GM12878 (cell line): ENCODE results near the gene AARSD1. TPM values are rescaled to one million over a fixed set of nuclear protein-coding genes. Genes with fewer than 3 reads are reported as not detected.
A peak's percentile ranks its signal among the peaks of the same experiment; 100 is the strongest.

Source experiments
- ATAC-seq: fragments of 200-7000 bp; cut with Tn5 transposase; 3 replicates; pipeline ENCODE4 v1.9.1; 2020; ENCODE audit warnings: mild to moderate bottlenecking, moderate library complexity
- BruUV-seq: library from RNA; stranded (reverse); fragments of 400-500 nt; replicated peaks from 2 replicates; lab custom pipeline; 2021; lab: Mats Ljungman, UMichigan
- CTCF ChIA-PET: fragments of 300-600 bp; sonication (Branson Sonifier 250); formaldehyde crosslinking; extraction: SDS; loops from one replicate; lab custom pipeline; 2021; ENCODE audit warnings: inconsistent platforms; lab: Yijun Ruan, JAX
- POLR2A ChIA-PET: fragments of 350-600 bp; formaldehyde crosslinking; extraction: SDS; loops from one replicate; lab custom pipeline; 2021; ENCODE audit warnings: inconsistent platforms; lab: Charles Lee
- RAD21 ChIA-PET: fragments of 300-600 bp; sonication (Branson Sonifier 250); formaldehyde crosslinking; loops from one replicate; lab custom pipeline; 2023; ENCODE audit warnings: antibody characterized with exemption; ENCODE audit not compliant: unreplicated experiment; lab: Charles Lee
- SMC1A ChIA-PET: fragments of 300-600 bp; sonication (Branson Sonifier 250); formaldehyde crosslinking; loops from one replicate; lab custom pipeline; 2023; ENCODE audit not compliant: unreplicated experiment, uncharacterized antibody; lab: Charles Lee
- DNase-seq: peaks from one replicate; pipeline ENCODE4 v3.0.0-alpha.2; 2011; ENCODE audit warnings: low read depth, low spot score
- FAIRE-seq: peaks from 3 replicates; lab custom pipeline; 2011; peaks lifted over from hg19 to GRCh38; lab: Jason Lieb, UNC
- H2AFZ ChIP-seq: 2 replicates; pipeline ENCODE4 v1.6.0; 2011; ENCODE audit warnings: low read depth, low read length, control low read depth; ENCODE audit not compliant: control insufficient read depth
- H3K27ac ChIP-seq: 2 replicates; pipeline ENCODE4 v1.5.1; 2011; ENCODE audit warnings: control low read depth; ENCODE audit not compliant: control insufficient read depth, insufficient read depth
- H3K27me3 ChIP-seq, 2 experiments: replicated peaks in 1 of 2; 2 replicates each; pipeline versions ENCODE4 v1.6.0 to v1.6.1; 2011; ENCODE audit warnings: low read length in 1 of 2; ENCODE audit not compliant: control insufficient read depth in 2 of 2, insufficient read depth in 2 of 2
- H3K36me3 ChIP-seq, 2 experiments: 2 replicates each; pipeline ENCODE4 v1.5.1; 2011; ENCODE audit warnings: low read length in 1 of 2; ENCODE audit not compliant: control insufficient read depth in 2 of 2, insufficient read depth in 2 of 2
- H3K4me1 ChIP-seq: 2 replicates; pipeline ENCODE4 v1.6.1; 2011; ENCODE audit warnings: mild to moderate bottlenecking, low read length, moderate library complexity, mixed read lengths; ENCODE audit not compliant: control insufficient read depth, insufficient read depth
- H3K4me2 ChIP-seq: 2 replicates; pipeline ENCODE4 v1.6.0; 2011; ENCODE audit warnings: control low read depth; ENCODE audit not compliant: control insufficient read depth, insufficient read depth
- H3K4me3 ChIP-seq: fragments of 200-600 bp; sonication (generic); 2 replicates; pipeline ENCODE4 v1.5.1; 2016
- H3K79me2 ChIP-seq: 2 replicates; pipeline ENCODE4 v1.6.0; 2011; ENCODE audit warnings: low read length; ENCODE audit not compliant: control insufficient read depth, insufficient read depth
- H3K9ac ChIP-seq: 2 replicates; pipeline ENCODE4 v1.8.0; 2011; ENCODE audit warnings: low read length, control low read depth, mixed read lengths; ENCODE audit not compliant: control insufficient read depth, insufficient read depth
- H3K9me3 ChIP-seq: replicated peaks from 3 replicates; pipeline ENCODE4 v1.5.1; 2011; ENCODE audit warnings: mild to moderate bottlenecking, low read length; ENCODE audit not compliant: control insufficient read depth, insufficient read depth
- H4K20me1 ChIP-seq: 2 replicates; pipeline ENCODE4 v1.6.0; 2011; ENCODE audit not compliant: control insufficient read depth, insufficient read depth
- ASH2L ChIP-seq: fragments of 300-600, 200-600 bp; sonication (generic); IDR thresholded peaks from 2 replicates; pipeline ENCODE4 v1.6.1; 2017; ENCODE audit warnings: low read depth, mild to moderate bottlenecking, borderline replicate concordance
- BMI1 ChIP-seq: fragments of 450-650 bp; IDR thresholded peaks from 2 replicates; pipeline ENCODE4 v1.6.1; 2016; ENCODE audit warnings: mild to moderate bottlenecking, moderate library complexity, borderline replicate concordance
- CUX1 ChIP-seq: IDR thresholded peaks from 2 replicates; pipeline ENCODE4 v1.6.1; 2012; ENCODE audit warnings: improper control_type of control experiment, low read depth, low read length; ENCODE audit not compliant: insufficient replicate concordance
- GATAD2B ChIP-seq: fragments of 450-650 bp; conservative IDR thresholded peaks from 2 replicates; pipeline ENCODE4 v1.6.1; 2017; ENCODE audit warnings: low read depth, mild to moderate bottlenecking, moderate library complexity
- NR2C1 ChIP-seq: fragments of 450-650 bp; IDR thresholded peaks from 2 replicates; pipeline ENCODE4 v1.6.1; 2017; ENCODE audit warnings: antibody characterized with exemption, mild to moderate bottlenecking, moderate library complexity
- RUNX3 ChIP-seq: IDR thresholded peaks from 2 replicates; pipeline ENCODE4 v1.6.1; 2012; ENCODE audit warnings: low read length, inconsistent platforms
- SMAD1 ChIP-seq: fragments of 450-650 bp; IDR thresholded peaks from 2 replicates; pipeline ENCODE4 v1.6.1; 2018; ENCODE audit warnings: mild to moderate bottlenecking, low read depth; ENCODE audit not compliant: partially characterized antibody
- SRF ChIP-seq, 2 experiments: IDR thresholded peaks; 2 replicates each; pipeline ENCODE4 v1.6.1; 2011; ENCODE audit warnings: low read depth in 2 of 2, low read length in 2 of 2, mild to moderate bottlenecking in 1 of 2, moderate library complexity in 1 of 2
- ZBTB40 ChIP-seq: fragments of 450-650 bp; IDR thresholded peaks from 2 replicates; pipeline ENCODE4 v1.6.1; 2016; ENCODE audit warnings: mild to moderate bottlenecking, moderate library complexity, borderline replicate concordance
- WGBS: methylation state at CpG from one replicate; pipeline ENCODE4 v1.1.6; 2016; ENCODE audit warnings: low lambda C conversion rate; ENCODE audit not compliant: insufficient replicate concordance, insufficient coverage; ENCODE audit errors: missing lambda C conversion rate; 5-methylcytosine and 5-hydroxymethylcytosine counted together
- in situ Hi-C: fragments of 300-500 bp; cut with MboI; formaldehyde crosslinking; loops from 9 replicates; pipeline ENCODE4 v1.14.3; 2018; ENCODE audit warnings: mixed read lengths
- intact Hi-C: fragments of 100-400 bp; cut with micrococcal nuclease; formaldehyde crosslinking; loops from one replicate; pipeline ENCODE4 v1.14.2; 2022; ENCODE audit not compliant: unreplicated experiment
- polyA plus RNA-seq, 11 experiments: library from polyadenylated mRNA; depleted of rRNA in 4 of 11; unstranded in 6 of 11; stranded (reverse) in 5 of 11; fragments of >200 nt; fragmentation: Nextera tagmentation in 4 of 11; fragmentation: Illumina TruSeq in 1 of 11; extraction: Ambion mirVana in 4 of 11; extraction: Trizol in 1 of 11; gene quantifications; 1 replicate in 1 of 11; 2 replicates in 10 of 11; pipeline versions ENCODE4 v1.2.1 to v1.2.3, GENCODE V29; 2011 to 2016; ENCODE audit warnings: inconsistent platforms in 2 of 11, missing spikeins in 2 of 11, low read depth in 1 of 11
- total RNA-seq, 4 experiments: library from RNA; depleted of rRNA in 3 of 4; stranded (reverse); fragments of >200 nt in 3 of 4; fragmentation: Illumina TruSeq in 1 of 4; extraction: Trizol in 1 of 4; gene quantifications; 2 replicates each; pipeline versions ENCODE4 v1.2.1 to v1.2.3, GENCODE V29; 2013 to 2021

The AARSD1 gene
- total and polyA plus RNA-seq, 10 of the 15 experiments (the other 5 are each of a cell fraction or from before 2014, with no cell fraction given) = 32.2 to 86.2 (median 52.8) TPM

GRCh38 chr17:42997984-42998938 lies 34.0 kb upstream of the AARSD1 start, which contains the start of gene RPL27:
RPL27 (plus strand) TSS chr17:42998419; CDS start chr17:42998751, 332 bp downstream.
- peak within 1 kb of the TSS; percentile 70 for H2AFZ ChIP-seq
- H3K9me3 ChIP-seq = no peaks in the 10 kb centered on the region
- H3K4me2 ChIP-seq = peak within 1 kb of the TSS; percentile 73
- ChIA-PET RAD21 (interaction anchor here (0.5 to 2.7 kb wide), 35 partner anchors 8 to 486 kb away, joined by 3 to 31 read pairs (median 5); partner anchors contain the start of genes AARSD1, AOC2, BECN1 and CNTD1), SMC1A (interaction anchor here (0.6 to 3.7 kb wide), 33 partner anchors 9 to 486 kb away, joined by 3 to 47 read pairs (median 4); partner anchors contain the start of genes DHX8, IFI35, PSMC3IP and PSME3), POLR2A (interaction anchor here (0.5 to 2.6 kb wide), 23 partner anchors 9 to 1054 kb away, joined by 3 to 21 read pairs (median 3); partner anchors contain the start of genes AARSD1, BECN1, BRCA1 and DHX8), CTCF (interaction anchor here (0.5 to 4.8 kb wide), 48 partner anchors 9 to 804 kb away, joined by 3 to 66 read pairs (median 5); partner anchors contain the start of genes AARSD1, AOC2, BECN1 and CNTD1)
- peaks cover 7 to 13% of the 10 kb centered on the region in 2 experiments for H3K36me3 ChIP-seq
- no peaks in the 10 kb centered on the region for H3K27me3 ChIP-seq
- H3K79me2 ChIP-seq = peaks cover 26% of the 10 kb centered on the region
- H3K4me3 ChIP-seq = peak within 1 kb of the TSS; percentile 95
- H3K9ac ChIP-seq = peak within 1 kb of the TSS; percentile 99
- intact Hi-C loops = loop anchor here (1.0 to 10.0 kb wide), 3 partner anchors 17 to 153 kb away; partner anchors contain the start of genes AARSD1 and AOC2
- ATAC-seq = peak; percentile 97
- FAIRE-seq = peak; percentile 100
- peak within 1 kb of the TSS; percentile 82 for H3K27ac ChIP-seq
- DNase-seq = peak; percentile 100
- peaks cover 3% of the 10 kb centered on the region; the same call in 1 of the 2 replicates for H3K4me1 ChIP-seq
- 1% methylated on average over 49 of the region's 49 CpGs for WGBS
- in situ Hi-C loops = no loop called here
- TSS peak; percentile 87 for BruUV-seq
- H4K20me1 ChIP-seq = no peaks in the 10 kb centered on the region
- no peak for TF ChIP-seq BMI1
- TF ChIP-seq NR2C1 = peak; percentile 99
- TF ChIP-seq CUX1 = no peak
- TF ChIP-seq ZBTB40 = peak; percentile 100
- peak; percentile 84 for TF ChIP-seq RUNX3
- peak; percentile 64; the same call in 1 of the 2 replicates for TF ChIP-seq GATAD2B
- peak; percentile 70 for TF ChIP-seq SMAD1
- 0 out of 2 replicates have a peak, but pooled peaks have one; percentile 75 for TF ChIP-seq ASH2L
- TF ChIP-seq SRF (IDR thresholded peaks at IDR 0.05; ENCODE audit: low read depth in 2 of 2, low read length in 2 of 2) = peak; percentile 35 to 59; a peak in 1 of 4 replicates
